ENCODE data around the gene OR4K5. TPM values are rescaled to one million over a fixed set of nuclear protein-coding genes. Genes with fewer than 3 reads are reported as not detected.
A peak's percentile ranks its signal among the peaks of the same experiment; 100 is the strongest.

The OR4K5 gene
- total RNA-seq, 1 experiment from 2014 or later, result not detected

- no peak overlapping the region for H3K27ac ChIP-seq (ENCODE audit: low read length)
- BruUV-seq (replicated peaks), result no TSS peak
- TF ChIP-seq SIN3A (IDR thresholded peaks at IDR 0.05; ENCODE audit: borderline replicate concordance, insufficient read depth, low read depth, low read length) (no peak), TCF7L2 (IDR thresholded peaks at IDR 0.05; ENCODE audit: low read depth, low read length) (no peak), REST (IDR thresholded peaks at IDR 0.05; ENCODE audit: insufficient read depth in 1 of 2, low read depth in 2 of 2, low read length in 1 of 2) (no peak), POLR2AphosphoS5 (IDR thresholded peaks at IDR 0.05; ENCODE audit: low read depth, low read length) (no peak), CTCF (IDR thresholded peaks at IDR 0.05) (no peak)
- intact Hi-C loops (cut with micrococcal nuclease; ENCODE audit: unreplicated experiment) (no loop called here), in situ Hi-C loops (cut with HindIII; ENCODE audit: low pct_unique_long_range_greater_than_20kb, low sequenced_read_pairs) (no loop called here)
- POLR2A ChIA-PET, result no interaction called here
- DNase-seq (ENCODE audit: low read depth, low spot score), result no peak
- H3K4me3 ChIP-seq (ENCODE audit: low read depth in 2 of 2, low read length in 2 of 2), result no peak overlapping the region
- H3K36me3 ChIP-seq (ENCODE audit: control insufficient read depth, insufficient read depth, low read length), result no peaks in the 10 kb centered on the region
- H3K9me3 ChIP-seq (ENCODE audit: control insufficient read depth, insufficient read depth, low read depth, low read length), result no peaks in the 10 kb centered on the region
- ATAC-seq, result no peak
- H3K4me1 ChIP-seq (ENCODE audit: control insufficient read depth, insufficient read depth, low read length), result no peaks in the 10 kb centered on the region
- CTCF ChIA-PET, result no interaction called here
- no peaks in the 10 kb centered on the region for H3K27me3 ChIP-seq (ENCODE audit: control insufficient read depth, insufficient read depth, low read length)
Observed at GRCh38 chr14:19941668-19942067, 21.3 kb downstream of the OR4K5 start.

- ATAC-seq, result no peak
- BruUV-seq (replicated peaks), result no TSS peak
- POLR2A ChIA-PET, result no interaction called here
- Histone ChIP-seq H3K4me3 (ENCODE audit: low read depth in 2 of 2, low read length in 2 of 2) (peak overlapping the region in 1 of 2 experiments; percentile 16; a peak in 1 of 4 replicates), H3K27ac (ENCODE audit: low read length) (no peak overlapping the region), H3K27me3 (ENCODE audit: control insufficient read depth, insufficient read depth, low read length) (no peaks in the 10 kb centered on the region), H3K36me3 (ENCODE audit: control insufficient read depth, insufficient read depth, low read length) (no peaks in the 10 kb centered on the region), H3K4me1 (ENCODE audit: control insufficient read depth, insufficient read depth, low read length) (no peaks in the 10 kb centered on the region), H3K9me3 (ENCODE audit: control insufficient read depth, insufficient read depth, low read depth, low read length) (no peaks in the 10 kb centered on the region)
- intact Hi-C loops (cut with micrococcal nuclease; ENCODE audit: unreplicated experiment), result no loop called here
- DNase-seq (ENCODE audit: low read depth, low spot score), result no peak
- CTCF ChIA-PET, result no interaction called here
- TF ChIP-seq REST (IDR thresholded peaks at IDR 0.05; ENCODE audit: insufficient read depth in 1 of 2, low read depth in 2 of 2, low read length in 1 of 2) (no peak), CTCF (IDR thresholded peaks at IDR 0.05) (peak; percentile 16; the same call in 1 of the 2 replicates)
- in situ Hi-C loops (cut with HindIII; ENCODE audit: low pct_unique_long_range_greater_than_20kb, low sequenced_read_pairs), result no loop called here
Observed at GRCh38 chr14:19947413-19948090, 27.1 kb downstream of the OR4K5 start.
